DMS53 treated with DMSO at 0.1 percent for 48 hours (cell line): ENCODE results near the gene DNMT1.
A peak's percentile ranks its signal among the peaks of the same experiment; 100 is the strongest.
"Not testable (repeated sequence)": the region's sequence is repeated elsewhere in the genome, so short reads cannot be mapped to it uniquely, and the experiment has no call there.

Experiments used
- DNase-seq: peaks from one replicate; lab custom pipeline; 2025; ENCODE audit not compliant: unreplicated experiment; lab: John Stamatoyannopoulos, UW

DNMT1 gene

GRCh38 chr19:10194500-10195198 lies at the start of gene DNMT1:
Gene DNMT1 (minus strand): TSS chr19:10194953. CDS start chr19:10194899, 54 bp downstream.
- peak; percentile 75 for DNase-seq

- DNase-seq, result no peak
Measured at GRCh38 chr19:10243606-10244005, 48.9 kb upstream of the DNMT1 start.

- not testable (repeated sequence) for DNase-seq
Measured at GRCh38 chr19:10241826-10242449, 47.2 kb upstream of the DNMT1 start.

DNA sequence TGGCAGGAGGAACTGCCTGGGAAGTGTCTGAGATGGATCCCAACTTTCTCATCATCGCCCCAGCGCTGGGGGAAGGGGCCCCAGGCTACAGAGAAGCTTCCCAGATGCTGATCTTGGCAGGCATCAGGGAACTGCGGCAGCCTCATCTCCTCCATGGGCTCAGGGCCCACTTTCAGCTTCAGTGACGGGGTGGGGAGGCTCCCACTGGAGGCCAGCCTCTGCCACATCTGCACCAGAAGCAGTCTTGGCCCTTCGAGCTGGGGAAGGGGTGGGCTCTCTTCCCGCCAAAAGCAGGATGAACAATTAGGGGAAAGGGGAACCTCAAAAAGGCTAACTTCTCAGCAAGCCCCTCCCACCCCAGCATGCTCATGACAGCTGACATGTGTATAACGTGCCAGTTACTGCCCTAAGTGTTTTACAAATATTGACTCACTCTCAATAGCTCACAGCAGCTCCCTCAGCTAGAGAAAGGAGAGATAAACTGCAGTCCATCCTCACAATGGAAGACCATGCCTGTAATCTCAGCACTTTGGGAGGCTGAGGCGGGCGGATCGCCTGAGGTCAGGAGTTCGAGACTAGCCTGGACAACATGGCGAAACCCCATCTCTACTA lies 43.5 kb upstream of the DNMT1 start:
- peak; percentile 85 for DNase-seq

DNA sequence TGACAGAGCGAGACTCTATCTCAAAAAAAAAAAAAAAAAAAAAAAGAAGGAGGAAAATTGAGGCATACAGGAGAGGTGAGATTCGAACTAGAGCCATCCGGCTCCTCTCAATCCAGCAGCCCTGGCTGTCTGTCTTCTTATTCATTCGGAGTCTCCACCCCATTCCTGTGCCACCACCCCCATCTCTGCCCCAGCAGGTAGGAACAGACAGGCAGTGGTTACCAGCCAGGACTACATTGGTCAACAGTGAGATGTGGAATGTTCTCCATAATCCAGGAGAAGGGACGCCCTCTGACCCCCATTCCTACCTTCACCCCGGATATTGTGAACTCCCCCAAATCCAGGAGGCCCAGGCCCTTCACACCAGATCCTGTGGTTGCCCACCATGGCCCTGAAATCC lies 42.9 kb upstream of the DNMT1 start:
- DNase-seq, result no peak

DNA sequence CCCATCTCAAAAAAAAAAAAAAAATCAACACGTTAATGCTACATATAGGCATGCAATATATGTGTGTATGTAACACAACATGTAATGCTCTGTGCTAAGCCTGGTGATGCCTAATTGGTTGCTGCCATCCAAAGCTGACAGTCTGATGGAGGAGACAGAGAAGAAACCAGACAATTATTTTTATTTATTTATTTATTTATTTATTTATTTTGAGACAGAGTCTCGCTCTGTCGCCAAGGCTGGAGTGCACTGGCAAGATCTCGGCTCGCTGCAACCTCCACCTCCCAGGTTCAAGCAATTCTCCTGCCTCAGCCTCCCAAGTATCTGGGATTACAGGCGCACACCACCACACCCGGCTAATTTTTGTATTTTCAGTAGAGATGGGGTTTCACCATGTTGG lies 40.7 kb upstream of the DNMT1 start:
- not testable (repeated sequence) for DNase-seq

DNA sequence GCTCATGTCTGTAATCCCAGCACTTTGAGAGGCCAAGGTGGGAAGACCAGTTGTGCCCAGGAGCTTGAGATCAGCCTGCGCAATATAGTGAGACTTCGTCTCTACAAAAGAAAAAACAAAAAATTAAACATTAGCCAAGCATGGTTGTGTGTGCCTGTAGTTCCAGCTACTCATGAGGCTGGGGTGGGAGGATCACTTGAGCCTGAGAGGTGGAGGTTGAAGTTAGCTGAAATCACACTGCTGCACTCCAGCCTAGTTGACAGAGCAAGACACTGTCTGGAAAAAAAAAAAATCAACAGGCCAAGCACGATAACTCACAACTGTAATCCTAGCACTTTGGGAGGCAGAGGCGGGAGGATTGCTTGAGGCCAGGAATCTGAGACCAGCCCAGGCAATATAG lies 40.2 kb upstream of the DNMT1 start:
- DNase-seq, result no peak

DNA sequence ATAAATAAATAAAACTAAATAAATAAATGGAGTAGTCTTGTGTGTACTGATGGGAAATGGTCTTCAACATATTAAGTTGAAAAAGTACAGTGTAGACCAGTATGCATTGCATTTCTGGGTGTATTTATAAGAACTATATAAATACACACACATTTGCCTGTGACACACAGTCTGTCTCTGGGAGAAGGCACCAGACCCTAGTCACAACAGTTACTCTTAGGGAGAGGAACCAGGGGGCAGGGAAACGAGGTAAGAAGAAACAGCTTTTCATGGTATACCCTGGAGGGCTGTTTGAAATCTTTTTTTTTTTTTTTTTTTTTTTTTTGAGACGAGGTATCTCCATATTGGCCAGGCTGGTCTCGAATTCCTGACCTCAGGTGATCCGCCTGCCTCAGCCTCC lies 39.2 kb upstream of the DNMT1 start:
- DNase-seq, result no peak

DNA sequence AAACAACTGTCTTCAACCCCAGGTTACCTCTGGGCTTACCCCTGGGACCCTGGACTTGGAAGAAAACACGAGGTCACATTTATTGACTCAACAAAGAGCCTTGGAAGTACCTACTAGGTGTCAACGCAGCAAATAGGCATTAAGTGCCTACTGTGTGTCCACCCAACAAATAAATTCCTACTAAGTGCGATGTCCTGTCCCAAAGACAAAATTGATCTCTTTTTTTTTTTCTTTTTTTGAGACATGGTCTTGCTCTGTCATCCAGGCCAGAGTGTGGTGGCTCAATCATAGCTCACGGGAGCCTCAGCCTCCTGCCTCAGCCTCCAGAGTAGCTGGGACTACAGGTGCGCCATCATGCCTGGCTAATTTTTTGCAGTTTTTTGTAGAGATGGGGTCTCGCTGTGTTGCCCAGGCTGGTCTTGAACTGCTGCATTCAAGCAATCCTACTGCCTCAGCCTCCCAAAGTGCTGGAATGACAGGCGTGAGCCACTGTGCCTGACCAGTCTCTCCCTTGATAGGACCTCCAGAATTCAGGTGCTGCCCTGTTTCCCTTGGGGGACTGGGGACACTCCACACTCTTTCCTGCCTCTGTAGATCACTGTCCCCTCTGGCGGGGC lies 37.0 kb upstream of the DNMT1 start:
- no peak for DNase-seq

GRCh38 chr19:10230861-10231611 lies 36.3 kb upstream of the DNMT1 start, which contains the start of gene S1PR2:
Gene S1PR2 (minus strand): TSS chr19:10231331. CDS start chr19:10224905, 6,426 bp downstream.
- peak; percentile 41 for DNase-seq

GRCh38 chr19:10230173-10230860 lies 35.6 kb upstream of the DNMT1 start:
- DNase-seq, result no peak

- no peak for DNase-seq
Measured at GRCh38 chr19:10228920-10229319, 34.2 kb upstream of the DNMT1 start.

DNA sequence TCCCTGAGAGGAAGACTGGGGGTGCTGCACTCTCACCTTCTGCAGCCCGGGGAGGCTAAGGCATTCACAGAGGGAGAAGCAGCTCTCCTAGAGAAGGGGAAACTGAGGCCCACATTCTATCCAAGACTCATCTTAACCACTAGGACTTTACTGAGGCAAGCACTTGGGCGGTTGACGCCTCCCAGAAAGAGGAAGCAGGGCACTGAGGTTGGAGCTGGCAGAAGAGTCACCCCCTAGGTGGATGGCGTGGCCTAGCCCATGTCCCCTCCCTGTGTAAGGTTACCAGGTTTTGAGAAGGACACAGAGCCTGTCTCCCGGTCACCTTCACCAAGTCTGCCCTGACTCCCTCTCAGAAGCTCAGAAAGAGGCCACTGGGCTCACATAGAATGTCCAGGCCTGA lies 33.6 kb upstream of the DNMT1 start:
- DNase-seq, result no peak

- no peak for DNase-seq
Measured at GRCh38 chr19:10227026-10227971, 32.5 kb upstream of the DNMT1 start.

DNA sequence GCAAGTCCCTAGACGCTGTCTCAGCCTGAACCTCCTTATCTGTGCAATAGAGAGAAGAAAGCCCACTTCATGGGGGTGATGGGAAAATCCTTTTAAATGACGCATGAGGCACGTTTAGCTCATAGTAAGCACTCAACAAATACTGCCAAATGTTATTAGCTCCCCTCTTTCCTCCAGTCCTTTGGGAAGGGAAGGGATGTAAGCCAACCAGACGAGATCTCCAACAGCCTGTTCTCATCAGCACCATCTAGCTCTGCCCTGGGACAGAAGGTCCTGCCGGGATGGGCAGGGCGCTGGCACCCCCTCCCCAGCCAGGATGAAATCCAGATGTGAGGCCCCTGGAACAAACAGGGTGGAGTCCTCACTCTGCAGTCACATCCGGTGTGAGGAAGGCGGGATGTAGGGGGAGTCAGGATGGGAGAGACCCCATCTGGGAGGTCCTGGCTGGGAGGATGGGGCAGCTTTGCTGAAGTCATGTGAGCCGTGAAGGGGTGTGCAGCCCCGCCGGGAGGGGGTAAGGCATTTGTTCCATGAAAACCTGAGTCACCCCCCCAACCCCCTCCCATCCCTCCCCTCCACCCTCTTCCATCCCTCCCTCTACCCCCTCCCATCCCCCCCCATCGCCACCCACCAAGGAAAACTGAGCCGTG lies 31.7 kb upstream of the DNMT1 start:
- no peak for DNase-seq

GRCh38 chr19:10226021-10226375 lies 31.2 kb upstream of the DNMT1 start:
- no peak for DNase-seq

- no peak for DNase-seq
Measured at GRCh38 chr19:10224337-10224736, 29.6 kb upstream of the DNMT1 start.

DNA sequence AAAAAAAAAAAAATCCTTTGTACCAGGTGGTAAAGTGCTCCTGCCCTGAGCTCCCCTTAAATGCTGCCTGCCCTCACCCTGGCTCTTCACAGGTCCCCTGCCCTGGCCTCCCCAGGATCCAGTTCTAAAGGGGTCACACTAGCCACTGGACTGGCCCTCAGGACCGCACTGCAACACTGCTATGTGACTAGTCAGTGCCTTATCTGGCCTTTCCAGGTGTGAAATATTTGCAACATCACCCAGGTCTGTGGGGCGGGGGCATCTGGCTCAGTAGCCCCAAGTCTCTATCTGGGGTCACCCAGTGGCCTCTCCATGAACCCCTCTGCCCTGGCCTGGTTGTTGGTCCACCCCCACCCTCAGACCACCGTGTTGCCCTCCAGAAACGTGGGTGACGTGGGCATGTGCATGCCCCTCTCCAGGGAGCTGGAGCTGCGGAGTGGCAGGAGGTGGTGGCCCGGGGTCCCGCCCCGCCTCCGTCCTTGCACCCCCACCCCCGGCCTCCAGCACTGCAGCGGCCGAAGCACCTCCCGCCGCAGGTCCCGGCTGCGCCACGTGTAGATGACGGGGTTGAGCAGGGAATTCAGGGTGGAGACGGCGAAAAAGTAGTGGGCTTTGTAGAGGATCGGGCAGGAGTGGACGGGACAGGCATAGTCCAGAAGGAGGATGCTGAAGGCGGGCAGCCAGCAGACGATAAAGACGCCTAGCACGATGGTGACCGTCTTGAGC lies 28.9 kb upstream of the DNMT1 start:
- no peak for DNase-seq
